ENCODE data around the gene FLNB. TPM values are rescaled to one million over a fixed set of nuclear protein-coding genes. Genes with fewer than 3 reads are reported as not detected.

Gene FLNB
- total and polyA plus RNA-seq, 2 of the 13 experiments (the other 11 are each of a cell fraction or from before 2014, with no cell fraction given), result 106 to 130 TPM

DNA sequence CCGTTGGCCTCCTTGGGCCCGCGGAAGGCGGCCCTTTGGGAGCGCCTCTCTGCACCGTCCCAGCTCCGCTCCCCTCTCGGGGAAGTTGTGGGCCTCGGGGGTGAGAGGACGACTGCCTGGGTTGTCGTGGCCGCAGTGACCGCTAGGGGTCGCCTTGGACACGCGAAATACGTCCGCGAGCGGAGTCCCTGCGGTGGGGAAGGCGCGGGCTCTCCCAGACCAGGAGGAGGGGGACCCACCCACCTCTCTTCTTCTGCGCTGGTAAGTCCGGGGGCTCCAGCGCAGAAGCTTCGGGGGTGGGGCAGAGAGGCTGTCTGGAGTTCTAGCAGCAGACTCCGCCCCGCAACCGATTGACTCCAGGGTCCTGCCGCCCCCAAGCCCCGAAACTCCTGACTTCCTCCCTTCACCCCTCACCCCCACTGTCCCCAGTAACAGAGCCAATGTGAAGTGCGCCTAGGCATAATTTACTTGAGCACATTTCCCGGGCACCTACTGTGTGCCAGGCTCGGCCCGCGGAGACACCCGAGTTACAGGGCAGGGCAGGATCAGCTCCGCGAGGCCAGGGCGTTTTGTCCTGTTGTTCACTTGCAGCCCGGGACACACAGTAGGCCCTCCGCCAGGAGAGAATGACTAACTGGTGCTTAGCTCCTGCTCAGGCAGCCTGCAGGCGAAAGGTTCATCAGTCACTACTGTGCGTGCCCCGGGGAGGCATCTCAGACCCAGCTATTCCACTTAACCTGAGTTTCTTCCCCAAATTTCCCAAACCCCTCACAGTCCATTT lies 169.7 kb downstream of the FLNB start (continued):
- TF ChIP-seq LRRFIP1 (CRISPR knock-in tag; conservative IDR thresholded peaks at IDR 0.05), result no peak
- TF ChIP-seq, protein P1, sequence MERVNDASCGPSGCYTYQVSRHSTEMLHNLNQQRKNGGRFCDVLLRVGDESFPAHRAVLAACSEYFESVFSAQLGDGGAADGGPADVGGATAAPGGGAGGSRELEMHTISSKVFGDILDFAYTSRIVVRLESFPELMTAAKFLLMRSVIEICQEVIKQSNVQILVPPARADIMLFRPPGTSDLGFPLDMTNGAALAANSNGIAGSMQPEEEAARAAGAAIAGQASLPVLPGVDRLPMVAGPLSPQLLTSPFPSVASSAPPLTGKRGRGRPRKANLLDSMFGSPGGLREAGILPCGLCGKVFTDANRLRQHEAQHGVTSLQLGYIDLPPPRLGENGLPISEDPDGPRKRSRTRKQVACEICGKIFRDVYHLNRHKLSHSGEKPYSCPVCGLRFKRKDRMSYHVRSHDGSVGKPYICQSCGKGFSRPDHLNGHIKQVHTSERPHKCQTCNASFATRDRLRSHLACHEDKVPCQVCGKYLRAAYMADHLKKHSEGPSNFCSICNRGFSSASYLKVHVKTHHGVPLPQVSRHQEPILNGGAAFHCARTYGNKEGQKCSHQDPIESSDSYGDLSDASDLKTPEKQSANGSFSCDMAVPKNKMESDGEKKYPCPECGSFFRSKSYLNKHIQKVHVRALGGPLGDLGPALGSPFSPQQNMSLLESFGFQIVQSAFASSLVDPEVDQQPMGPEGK (CRISPR knock-in tag; IDR thresholded peaks at IDR 0.05), result peak; percentile 74
- TF ChIP-seq HBP1 (CRISPR knock-in tag; IDR thresholded peaks at IDR 0.05; ENCODE audit: low read depth), result no peak
- TF ChIP-seq, protein P2, sequence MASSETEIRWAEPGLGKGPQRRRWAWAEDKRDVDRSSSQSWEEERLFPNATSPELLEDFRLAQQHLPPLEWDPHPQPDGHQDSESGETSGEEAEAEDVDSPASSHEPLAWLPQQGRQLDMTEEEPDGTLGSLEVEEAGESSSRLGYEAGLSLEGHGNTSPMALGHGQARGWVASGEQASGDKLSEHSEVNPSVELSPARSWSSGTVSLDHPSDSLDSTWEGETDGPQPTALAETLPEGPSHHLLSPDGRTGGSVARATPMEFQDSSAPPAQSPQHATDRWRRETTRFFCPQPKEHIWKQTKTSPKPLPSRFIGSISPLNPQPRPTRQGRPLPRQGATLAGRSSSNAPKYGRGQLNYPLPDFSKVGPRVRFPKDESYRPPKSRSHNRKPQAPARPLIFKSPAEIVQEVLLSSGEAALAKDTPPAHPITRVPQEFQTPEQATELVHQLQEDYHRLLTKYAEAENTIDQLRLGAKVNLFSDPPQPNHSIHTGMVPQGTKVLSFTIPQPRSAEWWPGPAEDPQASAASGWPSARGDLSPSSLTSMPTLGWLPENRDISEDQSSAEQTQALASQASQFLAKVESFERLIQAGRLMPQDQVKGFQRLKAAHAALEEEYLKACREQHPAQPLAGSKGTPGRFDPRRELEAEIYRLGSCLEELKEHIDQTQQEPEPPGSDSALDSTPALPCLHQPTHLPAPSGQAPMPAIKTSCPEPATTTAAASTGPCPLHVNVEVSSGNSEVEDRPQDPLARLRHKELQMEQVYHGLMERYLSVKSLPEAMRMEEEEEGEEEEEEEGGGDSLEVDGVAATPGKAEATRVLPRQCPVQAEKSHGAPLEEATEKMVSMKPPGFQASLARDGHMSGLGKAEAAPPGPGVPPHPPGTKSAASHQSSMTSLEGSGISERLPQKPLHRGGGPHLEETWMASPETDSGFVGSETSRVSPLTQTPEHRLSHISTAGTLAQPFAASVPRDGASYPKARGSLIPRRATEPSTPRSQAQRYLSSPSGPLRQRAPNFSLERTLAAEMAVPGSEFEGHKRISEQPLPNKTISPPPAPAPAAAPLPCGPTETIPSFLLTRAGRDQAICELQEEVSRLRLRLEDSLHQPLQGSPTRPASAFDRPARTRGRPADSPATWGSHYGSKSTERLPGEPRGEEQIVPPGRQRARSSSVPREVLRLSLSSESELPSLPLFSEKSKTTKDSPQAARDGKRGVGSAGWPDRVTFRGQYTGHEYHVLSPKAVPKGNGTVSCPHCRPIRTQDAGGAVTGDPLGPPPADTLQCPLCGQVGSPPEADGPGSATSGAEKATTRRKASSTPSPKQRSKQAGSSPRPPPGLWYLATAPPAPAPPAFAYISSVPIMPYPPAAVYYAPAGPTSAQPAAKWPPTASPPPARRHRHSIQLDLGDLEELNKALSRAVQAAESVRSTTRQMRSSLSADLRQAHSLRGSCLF (CRISPR knock-in tag; IDR thresholded peaks at IDR 0.05; ENCODE audit: borderline replicate concordance), result no peak
- TF ChIP-seq ZNF101 (CRISPR knock-in tag; IDR thresholded peaks at IDR 0.05; ENCODE audit: borderline replicate concordance, low read depth), result no peak
- TF ChIP-seq ZNF432 (CRISPR knock-in tag; IDR thresholded peaks at IDR 0.05; ENCODE audit: borderline replicate concordance), result no peak; the same call in 1 of the 2 replicates
- no peak for TF ChIP-seq ZNF709 (CRISPR knock-in tag; IDR thresholded peaks at IDR 0.05)
- TF ChIP-seq FOXK1 (CRISPR knock-in tag; IDR thresholded peaks at IDR 0.05; ENCODE audit: borderline replicate concordance, low read depth), result no peak
- no peak for TF ChIP-seq THAP7 (CRISPR knock-in tag; IDR thresholded peaks at IDR 0.05)
- TF ChIP-seq NR2C2 (CRISPR knock-in tag; IDR thresholded peaks at IDR 0.05; ENCODE audit: borderline replicate concordance), result no peak
- TF ChIP-seq, protein P3, sequence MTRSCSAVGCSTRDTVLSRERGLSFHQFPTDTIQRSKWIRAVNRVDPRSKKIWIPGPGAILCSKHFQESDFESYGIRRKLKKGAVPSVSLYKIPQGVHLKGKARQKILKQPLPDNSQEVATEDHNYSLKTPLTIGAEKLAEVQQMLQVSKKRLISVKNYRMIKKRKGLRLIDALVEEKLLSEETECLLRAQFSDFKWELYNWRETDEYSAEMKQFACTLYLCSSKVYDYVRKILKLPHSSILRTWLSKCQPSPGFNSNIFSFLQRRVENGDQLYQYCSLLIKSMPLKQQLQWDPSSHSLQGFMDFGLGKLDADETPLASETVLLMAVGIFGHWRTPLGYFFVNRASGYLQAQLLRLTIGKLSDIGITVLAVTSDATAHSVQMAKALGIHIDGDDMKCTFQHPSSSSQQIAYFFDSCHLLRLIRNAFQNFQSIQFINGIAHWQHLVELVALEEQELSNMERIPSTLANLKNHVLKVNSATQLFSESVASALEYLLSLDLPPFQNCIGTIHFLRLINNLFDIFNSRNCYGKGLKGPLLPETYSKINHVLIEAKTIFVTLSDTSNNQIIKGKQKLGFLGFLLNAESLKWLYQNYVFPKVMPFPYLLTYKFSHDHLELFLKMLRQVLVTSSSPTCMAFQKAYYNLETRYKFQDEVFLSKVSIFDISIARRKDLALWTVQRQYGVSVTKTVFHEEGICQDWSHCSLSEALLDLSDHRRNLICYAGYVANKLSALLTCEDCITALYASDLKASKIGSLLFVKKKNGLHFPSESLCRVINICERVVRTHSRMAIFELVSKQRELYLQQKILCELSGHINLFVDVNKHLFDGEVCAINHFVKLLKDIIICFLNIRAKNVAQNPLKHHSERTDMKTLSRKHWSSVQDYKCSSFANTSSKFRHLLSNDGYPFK (CRISPR knock-in tag; IDR thresholded peaks at IDR 0.05; ENCODE audit: borderline replicate concordance), result no peak
- no peak for TF ChIP-seq ZNF878 (CRISPR knock-in tag; IDR thresholded peaks at IDR 0.05)
